IPS-18c (cell line): ENCODE measurements around the gene ASAP3.
"Not testable (repeated sequence)": the region's sequence is repeated elsewhere in the genome, so short reads cannot be mapped to it uniquely, and the experiment has no call there.

Source experiments
- H3K4me3 ChIP-seq: 2 replicates; pipeline ENCODE4 v1.7.0; 2013; ENCODE audit warnings: low read depth, mild to moderate bottlenecking, low read length, moderate library complexity; ENCODE audit not compliant: insufficient read depth
- H3K9me3 ChIP-seq: one replicate; pipeline ENCODE4 v1.6.1; 2013; ENCODE audit warnings: mild to moderate bottlenecking, low read length, moderate library complexity; ENCODE audit not compliant: control insufficient read depth, insufficient read depth

The ASAP3 gene

DNA sequence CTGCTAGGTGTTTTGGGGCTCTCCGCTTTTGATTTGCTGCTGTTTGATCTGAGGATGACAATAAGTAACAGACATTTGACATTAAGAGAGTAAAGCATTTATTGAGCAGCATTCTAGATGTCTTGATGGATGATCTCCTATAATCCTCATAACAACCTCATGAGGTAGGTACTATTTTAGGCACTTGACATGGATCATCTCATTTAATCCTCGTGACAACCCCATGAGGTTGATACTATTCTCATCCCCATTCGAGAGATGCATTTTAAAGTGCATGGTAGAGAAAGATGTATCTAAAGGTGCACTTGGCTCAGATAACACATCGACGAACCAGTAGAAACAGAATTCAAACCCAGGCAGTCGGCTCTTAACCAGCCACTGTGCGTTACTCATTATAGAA is 86.1 kb downstream of the ASAP3 start:
- Histone ChIP-seq H3K9me3 (no peaks in the 10 kb centered on the region), H3K4me3 (no peak overlapping the region)

DNA sequence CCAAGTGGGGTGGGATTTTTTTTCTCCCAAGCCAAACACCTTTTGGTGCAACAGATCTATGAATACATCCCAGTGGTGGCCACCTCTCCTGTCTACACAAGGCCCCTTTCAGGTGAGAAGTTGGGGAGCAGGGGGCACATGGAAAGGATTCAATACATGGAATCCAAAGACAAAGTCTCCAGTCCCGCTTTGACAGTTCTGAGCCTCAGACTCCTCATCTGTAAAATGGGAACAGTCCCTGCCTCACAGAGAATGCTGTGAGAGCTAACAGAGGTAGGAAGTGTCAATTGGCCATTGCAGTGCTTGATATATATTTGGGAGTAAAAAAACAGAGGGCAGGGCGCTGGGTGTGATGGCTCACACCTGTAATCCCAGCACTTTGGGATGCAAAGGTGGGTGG is 87.6 kb downstream of the ASAP3 start:
- H3K9me3 ChIP-seq, result no peaks in the 10 kb centered on the region
- no peak overlapping the region for H3K4me3 ChIP-seq

DNA sequence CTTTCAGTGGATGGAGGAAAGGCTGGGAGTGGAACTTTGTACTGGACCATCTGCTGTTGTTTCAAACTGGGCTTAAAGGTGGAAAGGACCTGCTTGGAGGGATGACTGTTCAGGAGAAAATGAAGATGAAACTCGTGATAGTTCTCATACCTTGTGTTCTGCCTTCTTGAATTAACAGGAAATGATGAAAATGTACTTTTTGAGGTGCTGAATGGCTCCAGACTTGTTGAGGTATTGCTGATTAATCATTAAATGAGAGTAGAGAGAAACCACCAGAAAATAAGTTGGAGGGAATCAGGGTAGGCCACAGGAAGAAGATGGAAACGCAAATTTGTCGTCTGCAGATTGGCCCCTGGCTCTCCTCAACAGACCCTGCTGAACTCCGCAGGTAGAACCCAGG is 88.1 kb downstream of the ASAP3 start:
- H3K4me3 ChIP-seq, result no peak overlapping the region
- H3K9me3 ChIP-seq, result no peaks in the 10 kb centered on the region

DNA sequence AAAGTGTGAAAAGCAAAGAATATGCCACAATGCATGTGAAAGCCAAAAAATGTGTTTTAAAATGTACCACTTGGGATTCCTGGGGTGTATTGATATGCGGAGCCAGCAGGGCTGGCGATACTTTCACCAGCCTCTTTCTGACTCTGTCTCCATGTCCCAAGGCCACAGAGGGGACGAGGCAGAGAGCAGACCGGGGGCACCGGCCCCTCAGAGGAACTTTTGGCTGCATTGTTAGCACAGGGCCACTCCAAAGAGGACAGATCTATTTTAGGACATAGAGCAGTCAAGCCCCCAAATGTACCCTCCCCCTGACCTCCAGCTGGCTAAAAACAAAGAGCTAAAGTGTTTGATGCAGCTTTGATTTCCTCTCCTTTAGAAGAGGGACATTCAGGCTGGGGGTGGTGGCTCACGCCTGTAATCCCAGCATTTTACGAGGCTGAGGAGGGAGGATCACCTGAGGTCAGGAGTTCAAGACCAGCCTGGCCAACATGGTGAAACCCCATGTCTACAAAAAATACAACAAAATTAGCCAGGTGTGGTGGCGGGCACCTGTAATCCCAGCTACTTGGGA is 88.7 kb downstream of the ASAP3 start:
- H3K9me3 ChIP-seq, result no peaks in the 10 kb centered on the region
- no peak overlapping the region for H3K4me3 ChIP-seq

DNA sequence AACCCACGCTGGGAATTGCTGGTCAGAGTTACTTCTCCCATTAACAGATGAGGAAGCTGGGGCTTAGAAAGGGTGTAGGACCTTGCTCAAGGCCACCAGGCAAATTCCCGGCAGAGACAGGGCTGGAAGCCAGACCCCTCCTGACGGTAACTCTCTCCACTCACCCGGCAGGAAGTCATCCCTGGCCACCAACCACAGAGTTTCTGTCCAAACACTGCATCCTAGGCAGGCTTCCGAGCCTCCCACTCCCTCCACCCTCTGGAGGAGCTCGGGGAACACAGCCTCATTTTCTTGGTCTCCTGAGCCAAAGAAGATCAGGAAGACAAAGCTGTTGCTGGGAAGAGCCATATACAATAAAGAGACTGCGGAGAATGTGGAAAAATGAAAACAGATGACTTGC is 89.3 kb downstream of the ASAP3 start:
- no peaks in the 10 kb centered on the region for H3K9me3 ChIP-seq
- no peak overlapping the region for H3K4me3 ChIP-seq

DNA sequence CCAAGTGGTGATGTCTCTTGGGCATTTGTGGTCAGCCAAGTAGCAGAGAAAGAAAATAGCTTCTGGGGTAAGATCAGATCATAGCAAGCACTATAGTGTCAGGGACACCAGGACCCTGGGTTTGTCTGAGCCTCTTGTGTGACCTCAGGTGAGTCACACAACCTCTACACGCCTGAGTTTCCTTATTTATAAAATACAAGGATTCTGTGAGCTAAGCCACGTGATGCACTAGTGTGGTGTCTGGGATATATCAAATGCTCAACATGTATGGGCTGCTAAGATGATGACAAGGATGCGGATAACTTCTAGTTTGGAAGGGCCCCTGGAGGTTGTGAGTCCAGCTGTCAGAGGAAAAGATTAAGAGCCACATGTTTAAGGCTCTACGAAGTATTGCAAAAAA is 89.8 kb downstream of the ASAP3 start:
- no peak overlapping the region for H3K4me3 ChIP-seq
- no peaks in the 10 kb centered on the region for H3K9me3 ChIP-seq

DNA sequence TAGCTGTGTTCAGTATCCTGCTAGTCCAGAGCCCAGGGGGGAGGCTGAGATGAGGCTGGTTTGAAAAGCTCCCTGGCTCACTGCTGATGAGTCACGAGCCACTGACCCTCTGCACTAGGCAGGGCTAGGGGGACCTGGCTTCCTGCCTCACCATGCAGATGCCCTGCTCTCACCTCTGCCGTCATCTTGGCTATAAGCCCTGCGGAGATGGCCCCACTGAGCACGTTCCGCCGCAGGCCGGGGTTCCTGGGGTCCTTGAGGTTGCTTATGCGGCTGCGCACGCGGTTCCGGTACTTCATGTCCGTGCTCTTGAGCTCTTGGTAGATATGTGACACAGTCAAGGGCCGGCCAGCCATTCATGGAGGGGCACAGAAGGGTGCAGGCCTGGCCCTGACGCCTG is 90.3 kb downstream of the ASAP3 start:
- H3K4me3 ChIP-seq, result no peak overlapping the region
- no peaks in the 10 kb centered on the region for H3K9me3 ChIP-seq

DNA sequence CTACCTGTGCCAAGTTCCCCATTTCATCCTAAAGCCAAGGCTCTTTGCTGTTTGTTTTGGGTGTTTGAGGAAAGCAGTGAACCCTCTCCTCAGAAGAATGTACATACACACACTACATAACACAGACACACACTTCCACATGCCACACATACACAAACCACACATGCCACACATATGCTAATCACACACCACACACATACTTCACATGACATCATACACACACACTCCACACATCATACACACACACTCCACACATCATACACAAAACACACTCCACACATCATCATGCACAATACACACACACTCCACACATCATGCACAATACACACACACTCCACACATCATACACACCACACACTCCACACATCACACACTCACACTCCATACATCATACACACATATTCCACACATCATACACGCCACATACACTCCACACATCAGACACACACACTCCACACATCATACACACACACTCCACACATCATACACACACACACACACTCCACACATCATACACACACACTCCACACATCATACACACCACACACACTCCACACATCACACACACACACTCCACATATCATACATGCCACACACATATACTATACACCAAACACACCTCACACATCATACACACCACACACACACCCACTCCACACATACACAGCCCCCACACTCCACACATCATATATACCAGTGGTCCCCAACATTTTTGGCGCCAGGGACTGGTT is 91.7 kb downstream of the ASAP3 start:
- Histone ChIP-seq H3K9me3 (no peaks in the 10 kb centered on the region), H3K4me3 (no peak overlapping the region)

DNA sequence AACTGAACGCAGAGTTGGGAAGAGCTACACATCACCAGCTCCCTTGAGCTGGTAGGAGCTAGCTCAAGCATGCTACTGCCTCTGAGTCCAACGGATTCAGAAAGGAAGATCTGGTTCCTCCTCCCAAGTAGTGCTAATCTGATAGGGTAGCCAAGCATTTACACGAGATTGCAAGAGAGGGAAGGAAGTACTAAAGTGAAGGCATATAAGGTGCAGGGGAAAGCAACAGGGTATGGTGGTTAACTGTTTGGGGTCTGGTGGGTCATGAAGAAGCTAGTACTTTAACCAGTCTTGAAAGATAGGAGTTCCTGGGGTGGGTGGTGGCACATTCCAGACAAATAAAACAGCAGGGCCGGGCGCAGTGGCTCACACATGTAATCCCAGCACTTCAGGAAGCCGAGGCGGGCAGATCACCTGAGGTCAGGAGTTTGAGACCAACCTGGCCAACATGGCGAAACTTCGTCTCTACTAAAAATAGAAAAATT is 94.1 kb downstream of the ASAP3 start:
- H3K9me3 ChIP-seq, result no peaks in the 10 kb centered on the region
- no peak overlapping the region for H3K4me3 ChIP-seq

DNA sequence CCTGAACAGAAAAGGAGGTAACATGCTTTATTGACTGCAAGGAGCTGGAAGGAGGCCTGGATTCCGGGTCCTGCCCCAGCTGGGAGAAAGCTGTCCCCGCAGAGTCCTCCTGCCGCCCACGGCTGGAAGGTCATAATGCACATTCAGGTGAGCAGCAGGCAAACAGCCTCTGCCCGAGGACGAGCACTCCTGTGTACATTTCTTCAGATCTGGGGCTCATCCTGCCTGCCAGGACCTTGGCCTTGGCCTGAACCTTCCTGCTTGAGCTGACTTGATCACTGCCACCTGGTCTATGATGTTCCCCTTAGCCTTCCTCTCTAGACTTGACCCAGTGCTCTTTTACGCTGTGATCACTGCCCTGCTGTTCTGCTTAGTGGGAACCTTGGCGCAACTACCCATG is 96.5 kb downstream of the ASAP3 start:
- H3K4me3 ChIP-seq, result no peak overlapping the region
- H3K9me3 ChIP-seq, result no peaks in the 10 kb centered on the region

DNA sequence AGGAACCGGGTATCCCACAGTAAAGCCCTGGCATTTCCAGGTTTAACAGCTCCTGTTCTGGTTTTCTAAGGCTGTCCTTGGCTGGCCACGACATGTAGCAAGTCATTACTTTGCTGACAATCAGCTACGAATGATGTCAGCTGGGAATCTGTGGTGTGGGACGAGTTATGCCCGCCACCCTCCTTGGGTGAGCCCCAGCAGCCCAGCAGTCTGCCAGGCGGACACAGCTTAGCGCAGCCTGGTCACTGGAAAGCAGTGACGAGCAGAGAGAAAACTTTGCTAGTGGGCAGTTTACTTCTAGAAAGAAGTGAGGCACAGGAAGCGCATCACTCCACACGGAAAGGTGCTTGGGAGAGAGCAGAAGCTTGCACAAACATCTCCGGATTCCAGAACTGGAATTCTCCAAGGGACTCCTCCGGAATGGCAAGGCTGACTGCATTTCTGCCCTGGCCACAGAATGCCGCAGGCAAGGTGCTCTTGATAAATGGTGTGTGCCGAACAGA is 98.8 kb downstream of the ASAP3 start:
- Histone ChIP-seq H3K9me3 (peaks cover 4% of the 10 kb centered on the region), H3K4me3 (no peak overlapping the region)

DNA sequence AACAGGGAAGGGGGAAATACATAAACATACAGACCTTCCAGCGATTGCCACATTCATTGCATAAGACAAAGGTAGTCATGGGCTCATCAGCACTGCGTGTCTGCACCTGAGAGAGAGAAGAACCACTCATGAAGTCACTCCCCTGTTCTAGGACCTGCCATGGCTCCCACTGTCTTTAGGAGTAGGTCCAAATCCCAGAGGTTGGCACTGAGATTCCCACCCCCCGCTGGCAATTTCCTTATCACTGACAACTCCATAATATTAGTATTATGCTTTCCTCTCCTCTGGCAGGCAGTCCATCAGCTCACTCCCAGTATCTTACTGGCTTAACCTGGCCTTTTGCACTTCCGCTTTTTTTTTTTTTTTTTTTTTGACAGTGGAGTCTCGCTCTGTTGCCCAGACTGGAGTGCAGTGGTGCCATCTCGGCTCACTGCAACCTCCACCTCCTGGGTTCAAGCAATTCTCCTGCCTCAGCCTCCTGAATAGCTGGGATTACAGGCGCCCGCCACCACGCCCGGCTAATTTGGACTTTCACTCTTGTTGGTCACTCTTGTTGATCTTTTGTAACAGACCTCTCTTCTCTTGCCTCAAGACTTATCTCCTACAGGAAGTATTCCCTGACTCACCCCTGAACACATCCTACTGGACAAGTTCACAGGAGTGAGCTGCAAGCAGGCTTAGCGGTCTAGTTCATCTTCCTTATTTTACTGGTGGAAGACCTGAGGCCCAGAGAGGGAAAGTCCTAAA is 99.5 kb downstream of the ASAP3 start:
- H3K9me3 ChIP-seq, result peaks cover 4% of the 10 kb centered on the region
- no peak overlapping the region for H3K4me3 ChIP-seq

DNA sequence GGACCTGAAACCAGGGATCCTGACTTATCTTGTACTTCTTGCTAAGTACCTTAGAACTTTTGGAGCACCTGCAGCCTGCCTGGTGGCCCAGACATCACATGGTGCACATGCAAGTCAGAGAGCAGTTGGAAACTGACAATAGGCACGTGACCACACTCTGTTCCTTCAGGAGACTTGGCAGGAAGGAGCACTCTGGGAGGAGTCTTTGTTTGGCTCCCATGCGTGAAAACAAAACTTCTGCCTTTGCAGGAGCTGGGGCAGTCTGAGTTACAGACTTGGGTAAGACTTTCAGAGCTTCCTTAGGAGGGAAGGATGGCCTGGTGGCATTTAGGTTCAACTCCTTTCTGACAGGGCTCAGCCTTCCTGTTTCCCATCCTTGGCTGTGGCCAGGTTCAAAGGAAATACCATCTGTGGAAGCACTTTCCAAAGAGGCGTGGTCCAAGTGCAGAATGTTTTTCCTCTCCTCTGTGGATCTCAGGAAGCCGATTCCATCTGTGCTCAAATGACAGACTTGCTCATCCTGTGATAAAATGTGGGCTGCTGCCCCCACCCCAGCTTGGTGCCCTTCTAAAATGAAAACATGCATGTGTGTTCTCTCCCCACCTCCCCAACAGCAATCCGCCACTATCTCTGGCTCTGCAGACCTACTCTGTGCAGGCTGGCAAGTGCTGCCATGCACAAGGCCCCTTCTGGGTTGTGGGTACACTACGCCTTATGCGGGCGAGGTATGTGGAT is 100.2 kb downstream of the ASAP3 start:
- H3K9me3 ChIP-seq, result peaks cover 4% of the 10 kb centered on the region
- H3K4me3 ChIP-seq, result no peak overlapping the region

DNA sequence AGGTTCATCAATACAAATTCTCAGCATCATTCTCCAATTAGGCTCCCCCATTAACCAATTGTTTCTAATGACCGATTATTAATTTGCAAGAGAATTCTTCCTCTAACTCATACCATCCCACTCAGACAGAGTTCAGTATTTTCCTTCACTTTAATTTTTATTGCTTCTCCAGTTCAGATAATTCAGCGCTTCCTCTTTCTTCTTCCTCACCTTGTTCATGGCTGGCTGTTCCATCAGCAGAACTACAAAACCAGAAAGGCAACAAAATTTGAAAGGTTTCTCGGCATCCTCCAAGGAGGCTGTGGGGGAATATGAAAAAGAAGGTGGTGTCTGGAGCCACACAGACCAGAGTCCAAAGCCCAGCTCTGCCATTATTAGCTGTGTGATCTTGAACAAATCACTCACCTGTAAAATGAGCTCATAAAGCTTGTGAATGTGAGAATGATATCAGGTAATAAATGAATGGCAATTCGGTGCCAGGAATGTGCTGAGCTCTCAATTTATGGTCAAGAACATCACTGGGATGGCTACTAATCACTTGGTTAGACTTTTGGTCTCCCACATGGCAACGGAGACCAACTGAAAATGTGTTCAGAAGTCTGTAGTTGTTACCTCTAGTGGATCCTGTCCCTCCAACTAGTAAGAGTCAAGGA is 102.6 kb downstream of the ASAP3 start:
- H3K9me3 ChIP-seq, result peaks cover 4% of the 10 kb centered on the region
- no peak overlapping the region for H3K4me3 ChIP-seq

DNA sequence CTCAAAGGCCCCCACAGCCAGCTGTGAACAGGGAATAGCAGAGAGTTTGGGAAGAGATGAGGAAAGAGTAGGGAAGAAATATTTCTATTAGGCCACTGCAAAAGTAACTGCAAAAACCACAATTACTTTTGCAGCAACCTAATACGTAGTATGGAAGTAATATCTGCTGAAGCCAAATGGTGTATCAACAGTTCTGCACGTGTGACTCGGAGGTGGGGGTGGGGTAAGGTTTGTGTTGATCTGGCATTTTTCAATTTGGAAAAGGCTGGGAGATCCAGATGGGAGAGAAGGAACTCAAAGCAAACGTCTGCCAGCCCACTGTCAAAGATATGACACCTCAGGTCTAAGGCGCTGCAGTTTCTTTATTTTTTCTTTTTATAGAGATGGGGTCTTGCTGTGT is 103.3 kb downstream of the ASAP3 start:
- Histone ChIP-seq H3K4me3 (no peak overlapping the region), H3K9me3 (peaks cover 4% of the 10 kb centered on the region)

DNA sequence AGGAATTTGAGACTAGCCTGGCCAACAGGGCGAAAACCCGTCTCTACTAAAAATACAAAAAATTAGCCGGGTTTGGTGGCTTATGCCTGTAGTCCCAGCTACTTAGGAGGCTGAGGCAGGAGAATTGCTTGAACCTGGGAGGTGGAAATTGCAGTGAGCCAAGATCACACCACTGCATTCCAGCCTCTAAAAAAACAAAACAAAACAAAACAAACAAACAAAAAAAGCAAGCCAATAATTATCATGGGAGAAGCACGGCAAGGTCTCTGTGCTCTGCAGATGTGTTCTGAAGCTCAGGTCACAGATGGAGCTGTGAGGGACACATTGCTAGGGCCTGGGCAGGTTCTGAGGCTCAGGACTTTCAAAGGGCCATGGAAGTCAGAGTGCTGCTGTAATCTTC is 103.7 kb downstream of the ASAP3 start:
- not testable (repeated sequence) for H3K9me3 ChIP-seq

More for the DNA sequence above, 103.7 kb downstream of the ASAP3 start:
- H3K4me3 ChIP-seq, result not testable (repeated sequence)
